IMR-90 (cell line): ENCODE data around the gene AUTS2. TPM values are rescaled to one million over a fixed set of nuclear protein-coding genes. Genes with fewer than 3 reads are reported as not detected.

Experiments
- ATAC-seq: fragments of 200-7000 bp; cut with Tn5 transposase; 2 replicates; pipeline ENCODE4 v1.9.1; 2020; ENCODE audit warnings: low read depth, mild to moderate bottlenecking, moderate library complexity
- BruUV-seq: library from RNA; stranded (reverse); fragments of 400-500 nt; replicated peaks from 2 replicates; lab custom pipeline; 2021; lab: Mats Ljungman, UMichigan
- CTCF ChIA-PET: fragments of 300-600 bp; formaldehyde crosslinking; extraction: SDS; loops from one replicate; lab custom pipeline; 2021; ENCODE audit warnings: antibody characterized with exemption; lab: Yijun Ruan, JAX
- POLR2A ChIA-PET: fragments of 300-600 bp; sonication (Branson Sonifier 250); formaldehyde crosslinking; loops from one replicate; lab custom pipeline; 2022; ENCODE audit warnings: antibody characterized with exemption; ENCODE audit not compliant: unreplicated experiment; lab: Charles Lee
- DNase-seq: peaks from one replicate; pipeline ENCODE4 v3.0.0; 2013
- H2AFZ ChIP-seq: replicated peaks from 2 replicates; pipeline ENCODE3; 2013; ENCODE audit warnings: low read length, mild to moderate bottlenecking; ENCODE audit not compliant: poor library complexity
- H2AK5ac ChIP-seq: 2 replicates; pipeline ENCODE4 v1.6.1; 2013; ENCODE audit warnings: low read depth, low read length, inconsistent platforms
- H2AK9ac ChIP-seq: replicated peaks from 2 replicates; pipeline ENCODE3; 2013; ENCODE audit warnings: mild to moderate bottlenecking, low read depth, low read length, moderate library complexity; ENCODE audit not compliant: poor library complexity
- H2BK120ac ChIP-seq: 2 replicates; pipeline ENCODE4 v1.6.1; 2013; ENCODE audit warnings: low read depth, low read length, inconsistent platforms
- H2BK15ac ChIP-seq: 3 replicates; pipeline ENCODE4 v1.6.1; 2013; ENCODE audit warnings: low read depth, low read length, inconsistent platforms
- H2BK20ac ChIP-seq: 2 replicates; pipeline ENCODE4 v1.6.1; 2013; ENCODE audit warnings: low read depth, mild to moderate bottlenecking, inconsistent platforms, low read length, moderate library complexity
- H2BK5ac ChIP-seq: 2 replicates; pipeline ENCODE4 v1.6.1; 2013; ENCODE audit warnings: mild to moderate bottlenecking, low read depth, low read length, inconsistent platforms; ENCODE audit not compliant: poor library complexity, severe bottlenecking
- H3K14ac ChIP-seq: replicated peaks from 2 replicates; pipeline ENCODE4 v1.6.1; 2013; ENCODE audit warnings: low read depth, low read length, inconsistent platforms
- H3K18ac ChIP-seq: 2 replicates; pipeline ENCODE4 v1.6.1; 2013; ENCODE audit warnings: low read depth, low read length, control low read depth
- H3K23ac ChIP-seq: 2 replicates; pipeline ENCODE4 v1.6.1; 2013; ENCODE audit warnings: low read depth, low read length, inconsistent platforms
- H3K27ac ChIP-seq: 2 replicates; pipeline ENCODE4 v1.5.1; 2013; ENCODE audit warnings: mild to moderate bottlenecking, control low read depth, low read length; ENCODE audit not compliant: insufficient read depth
- H3K27me3 ChIP-seq: 2 replicates; pipeline ENCODE4 v1.6.1; 2013; ENCODE audit warnings: low read length; ENCODE audit not compliant: control insufficient read depth, insufficient read depth
- H3K36me3 ChIP-seq: 2 replicates; pipeline ENCODE4 v1.6.1; 2013; ENCODE audit warnings: low read length, mixed read lengths; ENCODE audit not compliant: control insufficient read depth, insufficient read depth
- H3K4ac ChIP-seq: 2 replicates; pipeline ENCODE4 v1.6.1; 2013; ENCODE audit warnings: low read depth, low read length, inconsistent platforms
- H3K4me1 ChIP-seq: 2 replicates; pipeline ENCODE4 v1.6.1; 2013; ENCODE audit warnings: low read length, mixed read lengths; ENCODE audit not compliant: control insufficient read depth, insufficient read depth
- H3K4me2 ChIP-seq: 2 replicates; pipeline ENCODE4 v1.6.1; 2013; ENCODE audit warnings: low read depth, mild to moderate bottlenecking, control low read depth, low read length, moderate library complexity
- H3K4me3 ChIP-seq: 2 replicates; pipeline ENCODE4 v1.5.1; 2013; ENCODE audit warnings: low read depth, mild to moderate bottlenecking, control low read depth, low read length, moderate library complexity; ENCODE audit not compliant: insufficient read depth
- H3K56ac ChIP-seq: 2 replicates; pipeline ENCODE4 v1.6.1; 2013; ENCODE audit warnings: low read length, inconsistent platforms; ENCODE audit not compliant: insufficient read depth; ENCODE audit errors: extremely low read depth
- H3K79me1 ChIP-seq, 2 experiments: 2 replicates each; pipeline ENCODE4 v1.6.1; 2013; ENCODE audit warnings: low read length in 2 of 2, inconsistent platforms in 1 of 2, low read depth in 1 of 2
- H3K9ac ChIP-seq: 2 replicates; pipeline ENCODE4 v1.6.1; 2013; ENCODE audit warnings: low read depth, low read length, control low read depth
- H3K9me1 ChIP-seq: 2 replicates; pipeline ENCODE4 v1.6.1; 2013; ENCODE audit warnings: low read length, inconsistent platforms; ENCODE audit not compliant: insufficient read depth
- H3K9me3 ChIP-seq: 2 replicates; pipeline ENCODE4 v1.6.1; 2013; ENCODE audit warnings: low read length; ENCODE audit not compliant: control insufficient read depth, insufficient read depth
- H4K20me1 ChIP-seq: 2 replicates; pipeline ENCODE4 v1.6.1; 2013; ENCODE audit warnings: low read length, inconsistent platforms; ENCODE audit not compliant: insufficient read depth
- H4K5ac ChIP-seq: 2 replicates; pipeline ENCODE4 v1.6.1; 2013; ENCODE audit warnings: mild to moderate bottlenecking, low read depth, low read length, control low read depth
- H4K8ac ChIP-seq, 2 experiments: 2 replicates each; pipeline ENCODE4 v1.6.1; 2013; ENCODE audit warnings: low read depth in 2 of 2, low read length in 2 of 2, control low read depth in 1 of 2, inconsistent platforms in 1 of 2
- H4K91ac ChIP-seq: 2 replicates; pipeline ENCODE4 v1.6.1; 2013; ENCODE audit warnings: low read depth, low read length, inconsistent platforms; ENCODE audit not compliant: insufficient read depth
- CHD1 ChIP-seq: IDR thresholded peaks from 2 replicates; pipeline ENCODE4 v1.6.1; 2012; ENCODE audit warnings: low read depth, low read length, improper control_type of control experiment
- ELK1 ChIP-seq: fragments of 150-350 bp; IDR thresholded peaks from 2 replicates; pipeline ENCODE4 v1.6.1; 2016; ENCODE audit warnings: low read depth, mild to moderate bottlenecking, low read length, moderate library complexity, borderline replicate concordance
- FOS ChIP-seq: fragments of 150-350 bp; IDR thresholded peaks from 2 replicates; pipeline ENCODE4 v1.6.1; 2016; ENCODE audit warnings: low read depth, low read length
- MAFK ChIP-seq: IDR thresholded peaks from 2 replicates; pipeline ENCODE4 v1.6.1; 2012; ENCODE audit warnings: low read depth, low read length, improper control_type of control experiment
- MXI1 ChIP-seq: IDR thresholded peaks from 2 replicates; pipeline ENCODE4 v1.6.1; 2012; ENCODE audit warnings: low read depth, mild to moderate bottlenecking, low read length, moderate library complexity, borderline replicate concordance
- NFE2L2 ChIP-seq: fragments of 150-350 bp; IDR thresholded peaks from 2 replicates; pipeline ENCODE4 v1.6.1; 2016; ENCODE audit warnings: low read depth, mild to moderate bottlenecking, low read length
- POLR2A ChIP-seq: IDR thresholded peaks from 2 replicates; pipeline ENCODE4 v1.6.1; 2012; ENCODE audit warnings: mild to moderate bottlenecking, low read depth, low read length
- RAD21 ChIP-seq: IDR thresholded peaks from 2 replicates; pipeline ENCODE4 v1.6.1; 2012; ENCODE audit warnings: low read length, improper control_type of control experiment
- RCOR1 ChIP-seq: IDR thresholded peaks from 2 replicates; pipeline ENCODE4 v1.6.1; 2012; ENCODE audit warnings: mild to moderate bottlenecking, low read length, improper control_type of control experiment; ENCODE audit not compliant: insufficient replicate concordance
- RFX5 ChIP-seq: IDR thresholded peaks from 2 replicates; pipeline ENCODE4 v1.8.0; 2012; ENCODE audit warnings: low read depth, mild to moderate bottlenecking, low read length, moderate library complexity
- USF2 ChIP-seq: fragments of 150-350 bp; IDR thresholded peaks from 2 replicates; pipeline ENCODE4 v1.6.1; 2017; ENCODE audit warnings: mild to moderate bottlenecking, antibody characterized with exemption, low read length, low read depth
- WGBS, 2 experiments: methylation state at CpG; one replicate each; pipeline versions ENCODE4 v1.1.5 to v1.1.7; 2013; ENCODE audit warnings: missing lambda C conversion rate in 2 of 2; ENCODE audit not compliant: insufficient read length in 1 of 2; ENCODE audit errors: extremely low coverage in 2 of 2; 5-methylcytosine and 5-hydroxymethylcytosine counted together
- dilution Hi-C: fragments of 300-500 bp; cut with HindIII; formaldehyde crosslinking; loops from one replicate; pipeline ENCODE4 v1.14.3; 2018; ENCODE audit warnings: low sequenced_read_pairs; ENCODE audit not compliant: unreplicated experiment
- in situ Hi-C: fragments of 300-500 bp; cut with MboI; formaldehyde crosslinking; loops from 3 replicates; pipeline ENCODE4 v1.14.3; 2019; ENCODE audit warnings: low sequenced_read_pairs, inconsistent platforms, mixed read lengths
- intact Hi-C: fragments of 100-400 bp; cut with micrococcal nuclease; formaldehyde crosslinking; loops from 2 replicates; pipeline ENCODE4 v1.10.0; 2022
- polyA plus RNA-seq, 3 experiments: library from polyadenylated mRNA; depleted of rRNA; stranded (reverse); fragments of >200 nt; gene quantifications; 2 replicates each; pipeline ENCODE4 v1.2.3, GENCODE V29; 2012; ENCODE audit warnings: low replicate concordance in 1 of 3
- total RNA-seq: library from RNA; depleted of rRNA; stranded (reverse); fragments of >200 nt; gene quantifications from 2 replicates; pipeline ENCODE4 v1.2.3, GENCODE V29; 2012

Gene AUTS2
- total and polyA plus RNA-seq, 2 of the 4 experiments (the other 2 are of a cell fraction): 0.90 to 3.0 TPM

- WGBS, 2 experiments: no CpG with 5 or more reads among the region's 3 CpGs
- Histone ChIP-seq H2BK15ac (no peak overlapping the region), H3K4ac (no peak overlapping the region), H3K14ac (no peak overlapping the region), H4K8ac (no peak overlapping the region), H2BK20ac (no peak overlapping the region), H3K27me3 (no peaks in the 10 kb centered on the region), H3K4me1 (no peaks in the 10 kb centered on the region), H3K56ac (no peak overlapping the region), H3K18ac (no peak overlapping the region), H3K9ac (no peak overlapping the region), H3K27ac (no peak overlapping the region), H4K91ac (no peak overlapping the region), H4K5ac (no peak overlapping the region), H4K20me1 (no peaks in the 10 kb centered on the region), H3K79me1 (no peaks in the 10 kb centered on the region), H2BK5ac (no peak overlapping the region), H2AFZ (no peak overlapping the region), H3K23ac (no peak overlapping the region), H3K4me3 (no peak overlapping the region), H2AK5ac (no peak overlapping the region), H3K9me1 (no peaks in the 10 kb centered on the region), H3K36me3 (no peaks in the 10 kb centered on the region), H3K9me3 (no peaks in the 10 kb centered on the region), H2BK120ac (no peak overlapping the region), H2AK9ac (no peak overlapping the region), H3K4me2 (no peak overlapping the region)
- ATAC-seq: no peak
- in situ Hi-C loops (no loop called here), dilution Hi-C loops (no loop called here), intact Hi-C loops (no loop called here)
- no peak for TF ChIP-seq POLR2A
- TF ChIP-seq MXI1: no peak
- no peak for TF ChIP-seq USF2
- TF ChIP-seq NFE2L2: no peak
- no peak for TF ChIP-seq RCOR1
- TF ChIP-seq RAD21: no peak
- no peak for TF ChIP-seq CHD1
- no peak for TF ChIP-seq RFX5
- no peak for TF ChIP-seq FOS
- no peak for TF ChIP-seq ELK1
- no peak for TF ChIP-seq MAFK
- no peak for DNase-seq
- ChIA-PET POLR2A (no interaction called here), CTCF (no interaction called here)
- no TSS peak for BruUV-seq
Measured at GRCh38 chr7:69885431-69885830, 287.2 kb downstream of the AUTS2 start.
